ENCODE measurements around the gene YARS1. TPM values are rescaled to one million over a fixed set of nuclear protein-coding genes. Genes with fewer than 3 reads are reported as not detected.
A peak's percentile ranks its signal among the peaks of the same experiment; 100 is the strongest.

YARS1 gene
- total RNA-seq, 1 donor from 2014 or later, result 111 TPM

DNA sequence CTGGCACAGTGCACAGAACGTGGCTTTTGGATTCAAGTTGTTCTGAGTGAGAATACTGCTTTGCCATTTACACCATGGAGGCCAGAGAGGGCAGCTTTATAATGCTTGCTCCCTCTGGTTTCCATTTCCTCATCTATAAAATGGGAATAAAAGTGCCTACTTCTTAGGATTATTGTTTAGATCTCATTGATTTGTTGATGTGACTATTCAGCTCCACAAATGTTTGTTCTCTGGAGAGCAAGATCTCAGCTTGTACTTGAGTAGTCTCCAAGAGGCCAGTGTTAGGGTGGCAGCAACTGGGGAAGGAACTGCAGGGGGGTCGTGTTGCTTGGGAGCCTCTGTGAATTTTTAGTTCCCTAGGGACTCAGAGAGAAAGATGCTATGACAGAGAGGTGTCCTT, 55.2 kb downstream of the YARS1 start:
- H3K4me1 ChIP-seq, result peaks cover 45% of the 10 kb centered on the region

DNA sequence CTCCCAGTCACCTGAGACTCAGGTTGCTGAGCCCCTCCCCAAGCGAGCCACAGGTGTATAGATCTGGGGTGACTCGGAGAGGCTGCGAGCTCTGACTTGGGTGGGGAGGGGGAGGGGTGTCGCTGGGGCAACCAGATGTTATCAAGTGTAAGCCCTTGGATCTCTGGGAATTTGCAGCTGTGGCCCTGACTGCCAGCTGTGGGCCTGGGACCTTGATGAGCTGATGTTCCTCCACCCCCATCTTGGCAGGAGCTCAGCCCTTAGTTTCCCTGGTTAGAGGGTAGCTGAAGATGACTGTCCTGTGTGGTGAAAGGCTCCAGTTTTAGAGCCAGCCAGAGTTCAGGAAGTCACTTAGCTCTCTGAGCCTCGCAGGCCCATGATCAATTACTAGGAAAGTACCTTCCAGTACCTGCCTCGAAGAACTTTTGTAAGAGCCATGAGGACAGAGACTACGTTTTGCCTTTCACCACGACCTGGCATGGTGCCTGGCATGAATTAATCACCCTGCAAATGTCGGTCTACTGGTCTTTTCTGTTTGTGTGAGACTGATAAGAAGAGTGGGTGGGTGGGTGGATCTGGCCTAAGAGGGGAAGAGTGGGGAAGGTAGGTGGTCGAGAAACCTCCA, 55.8 kb downstream of the YARS1 start:
- peak; percentile 80 for DNase-seq
- intact Hi-C loops (cut with DNase I), result no loop called here

More for the DNA sequence above, 55.2 kb downstream of the YARS1 start:
- no peak overlapping the region for H3K4me3 ChIP-seq
- intact Hi-C loops (cut with DNase I), result no loop called here
- no peaks in the 10 kb centered on the region for H3K9me3 ChIP-seq
- DNase-seq (no peak), ATAC-seq (no peak)
- no peaks in the 10 kb centered on the region for H3K36me3 ChIP-seq
- H3K27ac ChIP-seq, result peak overlapping the region; percentile 85
- TF ChIP-seq, protein P1, sequence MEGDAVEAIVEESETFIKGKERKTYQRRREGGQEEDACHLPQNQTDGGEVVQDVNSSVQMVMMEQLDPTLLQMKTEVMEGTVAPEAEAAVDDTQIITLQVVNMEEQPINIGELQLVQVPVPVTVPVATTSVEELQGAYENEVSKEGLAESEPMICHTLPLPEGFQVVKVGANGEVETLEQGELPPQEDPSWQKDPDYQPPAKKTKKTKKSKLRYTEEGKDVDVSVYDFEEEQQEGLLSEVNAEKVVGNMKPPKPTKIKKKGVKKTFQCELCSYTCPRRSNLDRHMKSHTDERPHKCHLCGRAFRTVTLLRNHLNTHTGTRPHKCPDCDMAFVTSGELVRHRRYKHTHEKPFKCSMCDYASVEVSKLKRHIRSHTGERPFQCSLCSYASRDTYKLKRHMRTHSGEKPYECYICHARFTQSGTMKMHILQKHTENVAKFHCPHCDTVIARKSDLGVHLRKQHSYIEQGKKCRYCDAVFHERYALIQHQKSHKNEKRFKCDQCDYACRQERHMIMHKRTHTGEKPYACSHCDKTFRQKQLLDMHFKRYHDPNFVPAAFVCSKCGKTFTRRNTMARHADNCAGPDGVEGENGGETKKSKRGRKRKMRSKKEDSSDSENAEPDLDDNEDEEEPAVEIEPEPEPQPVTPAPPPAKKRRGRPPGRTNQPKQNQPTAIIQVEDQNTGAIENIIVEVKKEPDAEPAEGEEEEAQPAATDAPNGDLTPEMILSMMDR (IDR thresholded peaks at IDR 0.05), result no peak
- H3K27me3 ChIP-seq, result no peaks in the 10 kb centered on the region

DNA sequence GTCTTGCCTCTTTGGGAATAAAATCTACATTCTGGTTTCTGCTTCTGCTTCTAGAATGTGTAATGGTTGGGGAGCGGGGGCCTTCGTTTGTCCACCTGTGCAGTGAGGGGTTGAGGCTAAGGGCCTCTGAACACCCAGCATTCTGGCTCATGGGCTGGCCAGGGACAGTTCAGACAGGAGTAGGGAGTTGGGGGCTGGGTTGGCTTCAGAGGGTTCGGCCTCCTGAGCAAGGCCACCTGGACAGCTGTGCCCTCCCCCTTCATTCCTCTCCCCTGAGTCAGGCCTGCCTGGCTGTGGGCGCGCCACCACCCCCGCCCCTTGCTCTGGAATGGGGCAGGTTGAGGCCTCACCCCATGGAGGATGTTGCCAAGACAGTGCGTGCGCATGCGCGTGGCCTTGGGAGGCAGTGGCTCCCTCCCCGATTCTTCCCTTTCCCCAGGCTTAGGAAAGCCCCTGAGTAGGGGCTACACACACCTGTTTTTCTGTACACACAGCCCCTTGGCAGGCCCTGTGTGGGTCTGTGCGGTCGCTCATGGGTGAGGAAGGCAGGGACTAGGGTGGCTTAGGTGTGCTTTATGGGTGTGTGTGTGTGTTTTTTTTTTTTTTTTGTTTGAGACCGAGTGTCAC, 57.0 kb downstream of the YARS1 start:
- Histone ChIP-seq H3K27me3 (no peaks in the 10 kb centered on the region), H3K36me3 (no peaks in the 10 kb centered on the region), H3K27ac (peak overlapping the region; percentile 85), H3K4me3 (no peak overlapping the region), H3K9me3 (no peaks in the 10 kb centered on the region), H3K4me1 (peaks cover 43% of the 10 kb centered on the region)
- peak; percentile 97 for DNase-seq
- TF ChIP-seq, protein P1 (IDR thresholded peaks at IDR 0.05), result no peak
- intact Hi-C loops (cut with DNase I), result no loop called here
- peak; percentile 94 for ATAC-seq

More for the DNA sequence above, 55.8 kb downstream of the YARS1 start:
- Histone ChIP-seq H3K4me1 (peaks cover 42% of the 10 kb centered on the region), H3K9me3 (no peaks in the 10 kb centered on the region), H3K27me3 (no peaks in the 10 kb centered on the region), H3K27ac (peak overlapping the region; percentile 85), H3K4me3 (no peak overlapping the region), H3K36me3 (no peaks in the 10 kb centered on the region)
- ATAC-seq, result peak; percentile 5
- TF ChIP-seq, protein P1 (IDR thresholded peaks at IDR 0.05), result no peak

DNA sequence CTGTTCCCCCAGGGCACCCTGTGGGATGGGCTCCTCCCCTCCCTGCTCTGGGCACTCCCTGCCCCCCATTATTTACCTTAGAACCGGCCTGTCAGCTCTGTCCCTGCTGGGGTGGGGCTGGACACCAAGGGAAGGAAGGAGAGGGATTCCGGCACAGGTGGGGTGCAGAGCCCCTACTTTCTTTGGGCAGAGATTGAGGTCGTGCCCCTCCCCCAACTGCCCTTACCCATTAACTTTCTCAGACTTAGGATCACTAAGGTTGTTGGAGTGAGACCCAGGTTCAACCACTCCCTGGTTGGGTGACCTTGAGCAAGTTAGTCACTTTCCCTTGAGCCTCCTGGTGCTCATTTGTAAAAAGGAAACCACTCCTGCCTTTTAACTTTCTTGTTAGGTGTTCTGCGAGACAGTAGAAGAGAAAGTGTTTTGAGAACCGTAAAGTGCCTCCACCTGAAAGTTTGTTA, 57.6 kb downstream of the YARS1 start:
- Histone ChIP-seq H3K9me3 (no peaks in the 10 kb centered on the region), H3K4me1 (peaks cover 42% of the 10 kb centered on the region), H3K4me3 (no peak overlapping the region), H3K27me3 (no peaks in the 10 kb centered on the region), H3K36me3 (no peaks in the 10 kb centered on the region), H3K27ac (peak overlapping the region; percentile 85)
- peak; percentile 74 for ATAC-seq
- intact Hi-C loops (cut with DNase I), result no loop called here
- peak; percentile 84 for DNase-seq
- TF ChIP-seq, protein P1 (IDR thresholded peaks at IDR 0.05), result no peak

DNA sequence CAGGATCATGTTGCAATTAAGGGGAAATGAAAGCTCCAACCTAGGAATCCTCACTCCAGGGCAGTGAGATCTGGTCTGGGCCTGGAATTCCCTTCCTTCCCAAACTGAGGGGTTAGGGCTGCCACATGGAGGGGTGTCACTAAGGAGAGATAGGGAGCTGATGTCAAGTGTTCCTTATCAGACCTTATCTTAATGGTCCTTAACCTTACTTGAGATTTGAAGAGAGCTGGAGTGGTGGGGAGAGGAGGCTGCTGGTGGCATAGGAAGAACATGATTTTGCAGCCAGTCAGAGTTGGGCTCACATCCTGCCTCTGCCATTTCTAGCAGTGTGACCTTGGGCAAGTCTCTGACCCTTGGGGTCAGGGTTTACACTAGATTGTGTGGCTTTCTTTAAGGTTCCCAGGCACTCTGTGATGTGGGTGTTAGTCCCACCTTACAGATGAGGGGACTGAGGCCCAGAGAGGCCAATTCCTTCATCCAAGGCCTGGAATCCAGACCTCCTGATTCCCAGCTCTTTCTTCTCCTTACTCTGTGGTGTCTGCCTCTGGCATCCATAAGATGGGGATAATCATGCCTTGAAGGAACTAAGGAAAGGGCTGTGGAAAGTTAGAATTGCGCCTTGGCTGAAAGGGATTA, 58.2 kb downstream of the YARS1 start:
- peak overlapping the region; percentile 85 for H3K27ac ChIP-seq
- no peak for DNase-seq

More for the DNA sequence above, 58.2 kb downstream of the YARS1 start:
- Histone ChIP-seq H3K4me3 (no peak overlapping the region), H3K36me3 (no peaks in the 10 kb centered on the region), H3K27me3 (no peaks in the 10 kb centered on the region), H3K4me1 (peaks cover 42% of the 10 kb centered on the region), H3K9me3 (no peaks in the 10 kb centered on the region)
- intact Hi-C loops (cut with DNase I), result no loop called here
- TF ChIP-seq, protein P1 (IDR thresholded peaks at IDR 0.05), result no peak
- peak; percentile 1 for ATAC-seq
